Tibial nerve (tissue), 4 donors: ENCODE measurements around the gene TK2. TPM values are rescaled to one million over a fixed set of nuclear protein-coding genes. Genes with fewer than 3 reads are reported as not detected.

ENCODE experiments used
- DNase-seq, 2 donors: peaks; one replicate each; pipeline ENCODE4 v3.0.0-alpha.2; 2019; ENCODE audit warnings: low spot score in 2 of 2
- H3K27ac ChIP-seq, 4 donors: fragments of 200-600 bp; sonication (generic) in 3 of 4; one replicate each; pipeline ENCODE4 v1.5.1; 2017 to 2019; ENCODE audit warnings: mild to moderate bottlenecking in 1 of 4
- H3K27me3 ChIP-seq, 2 donors: fragments of 200-600 bp; sonication (generic) in 1 of 2; one replicate each; pipeline versions ENCODE4 v1.5.1 to v1.6.0; 2017 to 2019
- H3K36me3 ChIP-seq, 3 donors: fragments of 200-600 bp; sonication (generic); one replicate each; pipeline ENCODE4 v1.5.1; 2018 to 2019
- H3K4me1 ChIP-seq, 4 donors: fragments of 200-600 bp; sonication (generic) in 3 of 4; one replicate each; pipeline ENCODE4 v1.5.1; 2017 to 2019
- H3K4me3 ChIP-seq, 4 donors: fragments of 200-600 bp; sonication (generic) in 3 of 4; one replicate each; pipeline ENCODE4 v1.5.1; 2017 to 2019; ENCODE audit warnings: mild to moderate bottlenecking in 1 of 4, moderate library complexity in 1 of 4
- H3K9me3 ChIP-seq, 4 donors: fragments of 200-600 bp; sonication (generic) in 3 of 4; one replicate each; pipeline ENCODE4 v1.5.1; 2017 to 2019
- EP300 ChIP-seq, 2 donors: sonication (generic); formaldehyde crosslinking; IDR thresholded peaks; one replicate each; pipeline ENCODE4 v1.6.1; 2017; ENCODE audit warnings: antibody characterized with exemption in 2 of 2, mild to moderate bottlenecking in 1 of 2
- POLR2A ChIP-seq, 2 donors: fragments of 450-650 bp; IDR thresholded peaks; one replicate each; pipeline ENCODE4 v1.6.1; 2017; ENCODE audit warnings: antibody characterized with exemption in 2 of 2, mild to moderate bottlenecking in 2 of 2, moderate library complexity in 2 of 2
- WGBS, 2 donors: methylation state at CpG; one replicate each; pipeline ENCODE4 v1.1.5; 2018; 5-methylcytosine and 5-hydroxymethylcytosine counted together
- total RNA-seq, 4 donors: library from RNA; depleted of rRNA; stranded (reverse); fragments of >200 nt; gene quantifications; one replicate each; pipeline ENCODE4 v1.1.0, GENCODE V29; 2016
- TF ChIP-seq, protein P1 (sequence below), 5 experiments: fragments of 200-600 bp in 3 of 5; fragments of 450-650 bp in 2 of 5; sonication (generic) in 3 of 5; IDR thresholded peaks; one replicate each; pipeline ENCODE4 v1.5.1; 2016 to 2019; ENCODE audit warnings: antibody characterized with exemption in 5 of 5, mild to moderate bottlenecking in 3 of 5, moderate library complexity in 2 of 5

TK2 gene
- total RNA-seq, 4 donors from 2014 or later, result 42.3 to 81.8 (median 64.7) TPM

DNA sequence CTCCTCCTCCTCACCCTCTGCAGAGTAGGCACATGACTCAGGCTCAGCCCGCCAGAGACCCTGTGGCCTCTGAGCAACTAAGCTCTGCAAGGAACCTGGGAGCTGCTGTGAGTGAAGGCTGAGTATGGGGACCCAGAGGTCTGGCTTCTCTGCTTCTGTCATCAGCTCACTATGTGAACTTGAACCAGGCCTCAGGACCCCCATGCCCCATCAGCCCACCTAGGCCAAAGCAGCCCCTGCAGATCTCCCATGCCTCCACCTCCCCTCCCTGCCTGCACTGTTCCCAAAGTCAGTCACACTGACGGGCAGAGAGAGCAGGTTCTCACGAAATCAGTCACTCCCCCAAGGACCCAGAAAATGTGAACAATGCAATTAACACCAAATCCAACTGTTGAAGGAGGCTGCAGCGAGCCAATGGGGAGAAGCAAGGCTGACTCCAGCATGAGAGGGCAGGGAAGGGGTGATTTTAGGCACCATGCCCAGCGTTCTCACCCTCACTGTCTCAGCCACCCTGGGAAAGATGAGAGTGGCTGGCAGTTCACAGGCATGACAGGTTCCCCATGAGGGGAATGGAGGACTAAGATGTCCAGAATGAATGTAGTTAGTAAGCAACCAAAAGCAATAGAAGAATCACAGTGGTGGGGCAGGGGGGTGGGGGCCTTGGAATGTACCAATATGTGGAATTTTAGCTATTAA lies 62.2 kb downstream of the TK2 start:
- Histone ChIP-seq H3K27ac (peak overlapping the region in 3 of 4 donors; percentile 29 to 76 (median 72)), H3K4me3 (no peak overlapping the region), H3K27me3 (no peaks in the 10 kb centered on the region), H3K36me3 (peaks cover 0 to 4% (median 0%) of the 10 kb centered on the region in 3 donors), H3K4me1 (peaks cover 0 to 27% (median 15%) of the 10 kb centered on the region in 4 donors), H3K9me3 (no peaks in the 10 kb centered on the region)
- no peak for DNase-seq
- TF ChIP-seq EP300 (IDR thresholded peaks at IDR 0.05) (no peak), POLR2A (IDR thresholded peaks at IDR 0.05) (no peak)
- TF ChIP-seq, protein P1, sequence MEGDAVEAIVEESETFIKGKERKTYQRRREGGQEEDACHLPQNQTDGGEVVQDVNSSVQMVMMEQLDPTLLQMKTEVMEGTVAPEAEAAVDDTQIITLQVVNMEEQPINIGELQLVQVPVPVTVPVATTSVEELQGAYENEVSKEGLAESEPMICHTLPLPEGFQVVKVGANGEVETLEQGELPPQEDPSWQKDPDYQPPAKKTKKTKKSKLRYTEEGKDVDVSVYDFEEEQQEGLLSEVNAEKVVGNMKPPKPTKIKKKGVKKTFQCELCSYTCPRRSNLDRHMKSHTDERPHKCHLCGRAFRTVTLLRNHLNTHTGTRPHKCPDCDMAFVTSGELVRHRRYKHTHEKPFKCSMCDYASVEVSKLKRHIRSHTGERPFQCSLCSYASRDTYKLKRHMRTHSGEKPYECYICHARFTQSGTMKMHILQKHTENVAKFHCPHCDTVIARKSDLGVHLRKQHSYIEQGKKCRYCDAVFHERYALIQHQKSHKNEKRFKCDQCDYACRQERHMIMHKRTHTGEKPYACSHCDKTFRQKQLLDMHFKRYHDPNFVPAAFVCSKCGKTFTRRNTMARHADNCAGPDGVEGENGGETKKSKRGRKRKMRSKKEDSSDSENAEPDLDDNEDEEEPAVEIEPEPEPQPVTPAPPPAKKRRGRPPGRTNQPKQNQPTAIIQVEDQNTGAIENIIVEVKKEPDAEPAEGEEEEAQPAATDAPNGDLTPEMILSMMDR (IDR thresholded peaks at IDR 0.05), result no peak
- WGBS, 2 donors, result 59 to 68% methylated on average over 5 of the region's 5 CpGs

DNA sequence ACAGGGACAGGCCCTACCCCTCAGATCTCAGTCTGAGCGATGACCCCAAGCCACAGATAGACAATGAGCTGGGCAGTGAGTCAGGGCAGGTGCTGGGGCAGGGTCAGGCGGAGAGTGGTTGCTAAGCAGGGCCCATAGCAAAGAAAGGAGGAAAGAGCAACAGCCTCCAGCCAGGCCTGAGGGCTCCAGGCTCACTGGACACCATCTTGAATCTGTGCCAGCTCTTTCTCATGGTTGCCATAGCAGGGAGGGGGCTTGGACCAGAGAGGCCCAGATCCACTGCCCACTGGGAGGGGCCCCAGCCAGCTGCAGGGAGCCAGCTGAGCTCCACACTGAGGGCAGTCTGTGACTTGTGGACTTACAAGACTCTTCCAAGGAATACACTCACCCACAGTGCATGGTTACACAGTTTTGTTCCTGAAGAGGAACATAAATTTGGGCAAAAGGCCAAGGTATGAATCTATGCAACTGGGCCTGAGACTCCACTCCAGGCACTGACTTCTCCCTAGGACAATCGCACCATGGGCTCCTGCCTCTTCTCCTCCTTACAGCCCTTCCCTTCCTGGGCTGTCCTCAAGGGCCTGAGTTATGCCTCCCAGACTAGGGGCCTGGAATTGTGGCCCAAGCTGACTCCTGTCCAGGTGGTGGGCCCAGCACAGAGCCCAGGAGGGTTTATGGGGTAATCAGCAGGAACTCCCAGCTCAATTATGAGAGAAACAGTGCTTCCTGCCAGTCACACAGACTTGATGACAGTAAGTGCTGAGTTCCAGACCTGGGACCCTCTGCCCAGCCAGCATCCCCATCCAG lies 62.9 kb downstream of the TK2 start:
- Histone ChIP-seq H3K4me3 (no peak overlapping the region), H3K9me3 (no peaks in the 10 kb centered on the region), H3K36me3 (peaks cover 0 to 4% (median 0%) of the 10 kb centered on the region in 3 donors), H3K27ac (peak overlapping the region in 3 of 4 donors; percentile 29 to 76 (median 72)), H3K27me3 (no peaks in the 10 kb centered on the region), H3K4me1 (peaks cover 0 to 27% (median 15%) of the 10 kb centered on the region in 4 donors)
- WGBS, 2 donors, result 56 to 62% methylated on average over 3 of the region's 3 CpGs
- TF ChIP-seq EP300 (IDR thresholded peaks at IDR 0.05) (no peak), POLR2A (IDR thresholded peaks at IDR 0.05) (no peak)
- TF ChIP-seq, protein P1 (IDR thresholded peaks at IDR 0.05), result no peak
- DNase-seq, result no peak

GRCh38 chr16:66486199-66486772 lies 63.6 kb downstream of the TK2 start:
- Histone ChIP-seq H3K9me3 (no peaks in the 10 kb centered on the region), H3K4me1 (peaks cover 0 to 27% (median 15%) of the 10 kb centered on the region in 4 donors), H3K4me3 (no peak overlapping the region), H3K27me3 (no peaks in the 10 kb centered on the region), H3K27ac (peak overlapping the region in 2 of 4 donors; percentile 72 to 76), H3K36me3 (peaks cover 0 to 4% (median 0%) of the 10 kb centered on the region in 3 donors)
- TF ChIP-seq POLR2A (IDR thresholded peaks at IDR 0.05) (no peak), EP300 (IDR thresholded peaks at IDR 0.05) (no peak)
- TF ChIP-seq, protein P1 (IDR thresholded peaks at IDR 0.05), result no peak
- 90 to 91% methylated on average over 12 of the region's 12 CpGs for WGBS, 2 donors
- DNase-seq, result no peak

- TF ChIP-seq POLR2A (IDR thresholded peaks at IDR 0.05) (no peak), EP300 (IDR thresholded peaks at IDR 0.05) (no peak)
- TF ChIP-seq, protein P1 (IDR thresholded peaks at IDR 0.05), result no peak
- Histone ChIP-seq H3K36me3 (peaks cover 0 to 4% (median 0%) of the 10 kb centered on the region in 3 donors), H3K27me3 (no peaks in the 10 kb centered on the region), H3K9me3 (no peaks in the 10 kb centered on the region), H3K4me3 (no peak overlapping the region), H3K4me1 (peaks cover 0 to 27% (median 15%) of the 10 kb centered on the region in 4 donors), H3K27ac (no peak overlapping the region)
- no peak for DNase-seq
- 89 to 93% methylated on average over 6 of the region's 6 CpGs for WGBS, 2 donors
Observed at GRCh38 chr16:66485376-66485775, 64.5 kb downstream of the TK2 start.
